Hepatocyte (in vitro differentiated cells): ENCODE results near the gene OMD. TPM values are rescaled to one million over a fixed set of nuclear protein-coding genes. Genes with fewer than 3 reads are reported as not detected.

Experiments used
- DNase-seq: peaks from one replicate; pipeline ENCODE4 v3.0.0-alpha.2; 2016; ENCODE audit warnings: low spot score
- H2AFZ ChIP-seq: fragments of 200-600 bp; sonication (generic); 2 replicates; pipeline ENCODE4 v1.6.0; 2016; ENCODE audit warnings: antibody characterized with exemption, mild to moderate bottlenecking
- H3K27ac ChIP-seq: fragments of 200-600 bp; sonication (generic); 2 replicates; pipeline ENCODE4 v1.5.1; 2016; ENCODE audit warnings: mild to moderate bottlenecking
- H3K27me3 ChIP-seq: fragments of 200-600 bp; sonication (generic); 2 replicates; pipeline ENCODE4 v1.6.1; 2016
- H3K36me3 ChIP-seq: fragments of 200-600 bp; sonication (generic); replicated peaks from 2 replicates; pipeline ENCODE4 v1.5.1; 2016; ENCODE audit warnings: low read depth; ENCODE audit not compliant: insufficient read depth
- H3K4me1 ChIP-seq: fragments of 200-600 bp; sonication (generic); 2 replicates; pipeline ENCODE4 v1.5.1; 2016; ENCODE audit warnings: mild to moderate bottlenecking, moderate library complexity; ENCODE audit not compliant: insufficient read depth
- H3K4me2 ChIP-seq: fragments of 200-600 bp; sonication (generic); 2 replicates; pipeline ENCODE4 v1.6.0; 2016
- H3K4me3 ChIP-seq: fragments of 200-600 bp; sonication (generic); 2 replicates; pipeline ENCODE4 v1.5.1; 2016; ENCODE audit warnings: mild to moderate bottlenecking
- H3K79me2 ChIP-seq: fragments of 200-600 bp; sonication (generic); 2 replicates; pipeline ENCODE4 v1.6.0; 2017; ENCODE audit warnings: mild to moderate bottlenecking
- H3K9me2 ChIP-seq: fragments of 200-600 bp; sonication (generic); replicated peaks from 2 replicates; pipeline ENCODE4 v1.6.0; 2017; ENCODE audit warnings: mild to moderate bottlenecking; ENCODE audit not compliant: insufficient read depth
- H3K9me3 ChIP-seq: fragments of 200-600 bp; sonication (generic); 2 replicates; pipeline ENCODE4 v1.5.1; 2016; ENCODE audit warnings: low read depth, mild to moderate bottlenecking
- H4K20me1 ChIP-seq: fragments of 200-600 bp; sonication (generic); 2 replicates; pipeline ENCODE4 v1.6.0; 2016; ENCODE audit warnings: mild to moderate bottlenecking; ENCODE audit not compliant: insufficient read depth, poor library complexity, severe bottlenecking
- EZH2 ChIP-seq: fragments of 200-600 bp; sonication (generic); IDR thresholded peaks from 2 replicates; pipeline ENCODE4 v1.6.1; 2016; ENCODE audit warnings: antibody characterized with exemption, mild to moderate bottlenecking, borderline replicate concordance
- EZH2phosphoT487 ChIP-seq: fragments of 200-600 bp; sonication (generic); IDR thresholded peaks from one replicate; pipeline ENCODE4 v1.6.1; 2018; ENCODE audit warnings: antibody characterized with exemption, mild to moderate bottlenecking, low read depth, moderate library complexity; ENCODE audit not compliant: unreplicated experiment, severe bottlenecking
- WGBS: methylation state at CpG from one replicate; pipeline ENCODE4 v1.1.6; 2016; ENCODE audit warnings: low lambda C conversion rate; ENCODE audit errors: missing lambda C conversion rate; 5-methylcytosine and 5-hydroxymethylcytosine counted together
- polyA plus RNA-seq: library from polyadenylated mRNA; unstranded; fragments of >200 nt; fragmentation: Nextera tagmentation; extraction: Ambion mirVana; gene quantifications from 2 replicates; pipeline ENCODE4 v1.2.1, GENCODE V29; 2016
- total RNA-seq: library from RNA; depleted of rRNA; stranded (reverse); fragments of >200 nt; gene quantifications from 2 replicates; pipeline ENCODE4 v1.2.3, GENCODE V29; 2014
- TF ChIP-seq, protein P1 (sequence below): fragments of 200-600 bp; sonication (generic); IDR thresholded peaks from 2 replicates; pipeline ENCODE4 v1.5.1; 2016; ENCODE audit warnings: antibody characterized with exemption, mild to moderate bottlenecking; ENCODE audit not compliant: poor library complexity

The OMD gene
- total and polyA plus RNA-seq, 2 experiments from 2014 or later: 0.17 to 0.47 TPM

- TF ChIP-seq EZH2phosphoT487 (no peak), EZH2 (no peak)
- TF ChIP-seq, protein P1, sequence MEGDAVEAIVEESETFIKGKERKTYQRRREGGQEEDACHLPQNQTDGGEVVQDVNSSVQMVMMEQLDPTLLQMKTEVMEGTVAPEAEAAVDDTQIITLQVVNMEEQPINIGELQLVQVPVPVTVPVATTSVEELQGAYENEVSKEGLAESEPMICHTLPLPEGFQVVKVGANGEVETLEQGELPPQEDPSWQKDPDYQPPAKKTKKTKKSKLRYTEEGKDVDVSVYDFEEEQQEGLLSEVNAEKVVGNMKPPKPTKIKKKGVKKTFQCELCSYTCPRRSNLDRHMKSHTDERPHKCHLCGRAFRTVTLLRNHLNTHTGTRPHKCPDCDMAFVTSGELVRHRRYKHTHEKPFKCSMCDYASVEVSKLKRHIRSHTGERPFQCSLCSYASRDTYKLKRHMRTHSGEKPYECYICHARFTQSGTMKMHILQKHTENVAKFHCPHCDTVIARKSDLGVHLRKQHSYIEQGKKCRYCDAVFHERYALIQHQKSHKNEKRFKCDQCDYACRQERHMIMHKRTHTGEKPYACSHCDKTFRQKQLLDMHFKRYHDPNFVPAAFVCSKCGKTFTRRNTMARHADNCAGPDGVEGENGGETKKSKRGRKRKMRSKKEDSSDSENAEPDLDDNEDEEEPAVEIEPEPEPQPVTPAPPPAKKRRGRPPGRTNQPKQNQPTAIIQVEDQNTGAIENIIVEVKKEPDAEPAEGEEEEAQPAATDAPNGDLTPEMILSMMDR: no peak
- H3K36me3 ChIP-seq: no peaks in the 10 kb centered on the region
- no peak overlapping the region for H3K4me2 ChIP-seq
- DNase-seq: no peak
- no peaks in the 10 kb centered on the region for H4K20me1 ChIP-seq
- no peak overlapping the region for H3K4me3 ChIP-seq
- H2AFZ ChIP-seq: no peak overlapping the region
- H3K9me2 ChIP-seq: no peaks in the 10 kb centered on the region
- no peaks in the 10 kb centered on the region for H3K4me1 ChIP-seq
- H3K79me2 ChIP-seq: no peaks in the 10 kb centered on the region
- no peak overlapping the region for H3K27ac ChIP-seq
- no peaks in the 10 kb centered on the region for H3K27me3 ChIP-seq
- 97% methylated on average over 4 of the region's 4 CpGs for WGBS
- H3K9me3 ChIP-seq: no peaks in the 10 kb centered on the region
These were observed 38.3 kb downstream of the OMD start for GRCh38 chr9:92385953-92386352.

- no peaks in the 10 kb centered on the region for H4K20me1 ChIP-seq
- no peak for DNase-seq
- no peak overlapping the region for H3K27ac ChIP-seq
- no peaks in the 10 kb centered on the region for H3K79me2 ChIP-seq
- H3K4me3 ChIP-seq: no peak overlapping the region
- no peaks in the 10 kb centered on the region for H3K9me2 ChIP-seq
- no peaks in the 10 kb centered on the region for H3K4me1 ChIP-seq
- H3K4me2 ChIP-seq: no peak overlapping the region
- no peak overlapping the region for H2AFZ ChIP-seq
- WGBS: 78% methylated on average over 6 of the region's 6 CpGs
- H3K36me3 ChIP-seq: no peaks in the 10 kb centered on the region
- no peak for TF ChIP-seq EZH2phosphoT487
- TF ChIP-seq EZH2: no peak
- TF ChIP-seq, protein P1: no peak
- no peaks in the 10 kb centered on the region for H3K9me3 ChIP-seq
- no peaks in the 10 kb centered on the region for H3K27me3 ChIP-seq
These were observed 38.8 kb downstream of the OMD start for GRCh38 chr9:92385477-92385876.

- Histone ChIP-seq H3K36me3 (no peaks in the 10 kb centered on the region), H3K4me2 (no peak overlapping the region), H3K79me2 (no peaks in the 10 kb centered on the region), H3K9me2 (no peaks in the 10 kb centered on the region), H3K4me3 (no peak overlapping the region), H3K27ac (no peak overlapping the region), H2AFZ (no peak overlapping the region), H3K9me3 (no peaks in the 10 kb centered on the region), H3K27me3 (no peaks in the 10 kb centered on the region), H4K20me1 (no peaks in the 10 kb centered on the region), H3K4me1 (no peaks in the 10 kb centered on the region)
- WGBS: 81% methylated on average over 3 of the region's 3 CpGs
- TF ChIP-seq EZH2phosphoT487: no peak
- TF ChIP-seq EZH2: no peak
- TF ChIP-seq, protein P1: no peak
- no peak for DNase-seq
These were observed 39.3 kb downstream of the OMD start for GRCh38 chr9:92385001-92385400.

GRCh38 chr9:92384375-92384774, 39.9 kb downstream of the OMD start:
- Histone ChIP-seq H3K4me2 (no peak overlapping the region), H3K27ac (no peak overlapping the region)
- 85% methylated on average over 1 of the region's 1 CpG for WGBS

More at GRCh38 chr9:92384375-92384774, 39.9 kb downstream of the OMD start:
- H3K9me2 ChIP-seq: no peaks in the 10 kb centered on the region
- H4K20me1 ChIP-seq: no peaks in the 10 kb centered on the region
- no peak overlapping the region for H2AFZ ChIP-seq
- no peak overlapping the region for H3K4me3 ChIP-seq
- DNase-seq: no peak
- no peaks in the 10 kb centered on the region for H3K79me2 ChIP-seq
- peaks cover 4% of the 10 kb centered on the region for H3K4me1 ChIP-seq
- H3K36me3 ChIP-seq: no peaks in the 10 kb centered on the region
- H3K27me3 ChIP-seq: no peaks in the 10 kb centered on the region
- TF ChIP-seq EZH2phosphoT487: no peak
- no peak for TF ChIP-seq EZH2
- TF ChIP-seq, protein P1: no peak
- no peaks in the 10 kb centered on the region for H3K9me3 ChIP-seq
